HEK293 (cell line): ENCODE measurements around the gene ST8SIA4.

Experiments
- CTCF ChIA-PET: fragments of 350-600 bp; formaldehyde crosslinking; extraction: SDS; loops from one replicate; lab custom pipeline; 2021; ENCODE audit warnings: antibody characterized with exemption; lab: Yijun Ruan, JAX
- POLR2A ChIA-PET: fragments of 300-600 bp; formaldehyde crosslinking; extraction: SDS; loops from one replicate; lab custom pipeline; 2020; ENCODE audit warnings: antibody characterized with exemption, inconsistent platforms; lab: Yijun Ruan, JAX
- H3K27ac ChIP-seq: fragments of 200-500 bp; sonication (Bioruptor generic); 2 replicates; pipeline ENCODE4 v1.5.1; 2014; ENCODE audit warnings: low read depth, low read length, control low read depth, inconsistent platforms; ENCODE audit errors: extremely low read depth
- H3K36me3 ChIP-seq, 2 experiments: fragments of 200-500 bp in 1 of 2; sonication (Bioruptor generic) in 1 of 2; 1 replicate in 1 of 2; 2 replicates in 1 of 2; pipeline ENCODE4 v1.5.1; 2014 to 2017; ENCODE audit warnings: inconsistent platforms in 2 of 2, low read length in 2 of 2; ENCODE audit not compliant: control insufficient read depth in 2 of 2, insufficient read depth in 1 of 2
- H3K4me1 ChIP-seq: fragments of 200-500 bp; sonication (Bioruptor generic); 2 replicates; pipeline ENCODE4 v1.5.1; 2014; ENCODE audit warnings: mild to moderate bottlenecking, low read length, inconsistent platforms; ENCODE audit not compliant: control insufficient read depth, insufficient read depth
- H3K4me3 ChIP-seq: 2 replicates; pipeline ENCODE4 v1.5.1; 2011; ENCODE audit warnings: low read depth, mild to moderate bottlenecking, control low read depth, low read length, moderate library complexity
- H3K9me3 ChIP-seq: fragments of 200-500 bp; sonication (Bioruptor generic); 2 replicates; pipeline ENCODE4 v1.5.1; 2014; ENCODE audit warnings: low read depth, low read length, inconsistent platforms; ENCODE audit not compliant: control insufficient read depth, insufficient read depth
- BCL11B ChIP-seq: fragments of 450-650 bp; formaldehyde crosslinking; IDR thresholded peaks from 2 replicates; pipeline ENCODE4 v1.5.1; 2016; ENCODE audit warnings: low read depth, missing biosample characterization, missing genetic modification characterization
- EGR2 ChIP-seq: fragments of 450-650 bp; formaldehyde crosslinking; IDR thresholded peaks from 2 replicates; pipeline ENCODE4 v1.5.1; 2016; ENCODE audit warnings: low read depth, missing biosample characterization, missing genetic modification characterization
- HOXA7 ChIP-seq: sonication (generic); formaldehyde crosslinking; IDR thresholded peaks from 2 replicates; pipeline ENCODE4 v1.8.1; 2022; ENCODE audit warnings: missing genetic modification reagents, borderline replicate concordance
- HOXC10 ChIP-seq: sonication (generic); formaldehyde crosslinking; IDR thresholded peaks from 2 replicates; pipeline ENCODE4 v1.8.1; 2023; ENCODE audit warnings: mild to moderate bottlenecking, missing genetic modification reagents
- KLF16 ChIP-seq: fragments of 450-650 bp; formaldehyde crosslinking; IDR thresholded peaks from 2 replicates; pipeline ENCODE4 v1.5.1; 2017; ENCODE audit warnings: missing biosample characterization, missing genetic modification characterization
- PATZ1 ChIP-seq: fragments of 450-650 bp; formaldehyde crosslinking; IDR thresholded peaks from 2 replicates; pipeline ENCODE4 v1.5.1; 2016; ENCODE audit warnings: missing biosample characterization, missing genetic modification characterization
- SALL2 ChIP-seq: fragments of 450-650 bp; formaldehyde crosslinking; IDR thresholded peaks from 2 replicates; pipeline ENCODE4 v1.5.0; 2017; ENCODE audit warnings: missing biosample characterization, mild to moderate bottlenecking, missing genetic modification characterization, borderline replicate concordance
- SCRT1 ChIP-seq: fragments of 450-650 bp; formaldehyde crosslinking; IDR thresholded peaks from 2 replicates; pipeline ENCODE4 v1.5.1; 2016; ENCODE audit warnings: missing biosample characterization, missing genetic modification characterization, borderline replicate concordance
- SP7 ChIP-seq: fragments of 450-650 bp; formaldehyde crosslinking; IDR thresholded peaks from 2 replicates; pipeline ENCODE4 v1.5.1; 2016; ENCODE audit warnings: missing biosample characterization, missing genetic modification characterization
- YY1 ChIP-seq: fragments of 450-650 bp; formaldehyde crosslinking; IDR thresholded peaks from 2 replicates; pipeline ENCODE4 v1.5.1; 2018; ENCODE audit warnings: missing biosample characterization, missing genetic modification characterization
- ZNF133 ChIP-seq: fragments of 450-650 bp; formaldehyde crosslinking; IDR thresholded peaks from 2 replicates; pipeline ENCODE4 v1.5.1; 2016; ENCODE audit warnings: missing biosample characterization, missing genetic modification characterization
- ZNF202 ChIP-seq: fragments of 450-650 bp; formaldehyde crosslinking; IDR thresholded peaks from 2 replicates; pipeline ENCODE4 v1.5.1; 2016; ENCODE audit warnings: missing biosample characterization, missing genetic modification characterization, borderline replicate concordance
- ZNF239 ChIP-seq: fragments of 450-650 bp; formaldehyde crosslinking; IDR thresholded peaks from 2 replicates; pipeline ENCODE4 v1.5.1; 2016; ENCODE audit warnings: missing biosample characterization, missing genetic modification characterization
- ZNF423 ChIP-seq: fragments of 450-650 bp; formaldehyde crosslinking; IDR thresholded peaks from 2 replicates; pipeline ENCODE4 v1.5.1; 2016; ENCODE audit warnings: missing biosample characterization, missing genetic modification characterization
- ZNF488 ChIP-seq: fragments of 450-650 bp; formaldehyde crosslinking; IDR thresholded peaks from 2 replicates; pipeline ENCODE4 v1.5.1; 2016; ENCODE audit warnings: missing biosample characterization, missing genetic modification characterization
- ZNF558 ChIP-seq: fragments of 450-650 bp; formaldehyde crosslinking; IDR thresholded peaks from 2 replicates; pipeline ENCODE4 v1.5.1; 2016; ENCODE audit warnings: missing biosample characterization, missing genetic modification characterization
- ZNF843 ChIP-seq: fragments of 450-650 bp; formaldehyde crosslinking; IDR thresholded peaks from 2 replicates; pipeline ENCODE4 v1.5.1; 2016; ENCODE audit warnings: missing biosample characterization, missing genetic modification characterization
- TF ChIP-seq, protein P1 (sequence below): fragments of 450-650 bp; IDR thresholded peaks from 2 replicates; pipeline ENCODE4 v1.5.1; 2018; ENCODE audit warnings: missing biosample characterization, missing genetic modification characterization
- TF ChIP-seq, protein P2 (sequence below): fragments of 450-650 bp; formaldehyde crosslinking; IDR thresholded peaks from 2 replicates; pipeline ENCODE4 v1.5.1; 2016; ENCODE audit warnings: missing biosample characterization, missing genetic modification characterization
- TF ChIP-seq, protein P3 (sequence below): sonication (generic); formaldehyde crosslinking; IDR thresholded peaks from 2 replicates; pipeline ENCODE4 v1.8.1; 2022; ENCODE audit warnings: mild to moderate bottlenecking, moderate library complexity, missing genetic modification reagents
- TF ChIP-seq, protein P4 (sequence below): fragments of 450-650 bp; formaldehyde crosslinking; IDR thresholded peaks from 2 replicates; pipeline ENCODE4 v1.5.1; 2016; ENCODE audit warnings: missing biosample characterization, missing genetic modification characterization, low read depth

The ST8SIA4 gene

DNA sequence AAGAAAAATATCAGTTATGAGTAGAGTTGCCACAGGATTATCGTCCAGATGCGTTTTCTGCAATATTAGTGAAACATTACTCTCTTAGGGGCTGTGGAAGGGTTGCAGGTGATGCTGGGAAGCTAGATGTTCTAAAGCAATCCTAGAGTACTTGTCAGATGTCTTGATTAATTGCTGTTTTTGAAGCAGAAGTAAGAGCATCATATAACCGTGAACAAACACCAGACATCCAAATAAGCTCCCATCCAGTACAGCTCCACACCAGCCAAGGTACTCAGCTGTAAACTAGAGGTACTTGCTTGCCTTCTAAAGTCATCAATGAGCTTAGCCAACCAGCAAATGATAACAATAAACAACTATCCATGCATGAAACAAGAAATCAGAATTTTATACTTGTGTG, 131.1 kb downstream of the ST8SIA4 start (continued):
- TF ChIP-seq ZNF202: no peak
- TF ChIP-seq, all 188 proteins: peak for 0

GRCh38 chr5:100771181-100771580, 131.9 kb downstream of the ST8SIA4 start:
- Histone ChIP-seq H3K36me3 (no peaks in the 10 kb centered on the region), H3K4me3 (no peak overlapping the region), H3K4me1 (no peaks in the 10 kb centered on the region), H3K9me3 (no peaks in the 10 kb centered on the region), H3K27ac (no peak overlapping the region)
- ChIA-PET CTCF (no interaction called here), POLR2A (no interaction called here)
- TF ChIP-seq ZNF133 (tag by site-specific recombination) (no peak), EGR2 (tag by site-specific recombination) (no peak), SP7 (no peak), ZNF843 (tag by site-specific recombination) (no peak), BCL11B (tag by site-specific recombination) (no peak), HOXC10 (CRISPR knock-in tag) (no peak), PATZ1 (tag by site-specific recombination) (no peak)
- TF ChIP-seq, protein P1, sequence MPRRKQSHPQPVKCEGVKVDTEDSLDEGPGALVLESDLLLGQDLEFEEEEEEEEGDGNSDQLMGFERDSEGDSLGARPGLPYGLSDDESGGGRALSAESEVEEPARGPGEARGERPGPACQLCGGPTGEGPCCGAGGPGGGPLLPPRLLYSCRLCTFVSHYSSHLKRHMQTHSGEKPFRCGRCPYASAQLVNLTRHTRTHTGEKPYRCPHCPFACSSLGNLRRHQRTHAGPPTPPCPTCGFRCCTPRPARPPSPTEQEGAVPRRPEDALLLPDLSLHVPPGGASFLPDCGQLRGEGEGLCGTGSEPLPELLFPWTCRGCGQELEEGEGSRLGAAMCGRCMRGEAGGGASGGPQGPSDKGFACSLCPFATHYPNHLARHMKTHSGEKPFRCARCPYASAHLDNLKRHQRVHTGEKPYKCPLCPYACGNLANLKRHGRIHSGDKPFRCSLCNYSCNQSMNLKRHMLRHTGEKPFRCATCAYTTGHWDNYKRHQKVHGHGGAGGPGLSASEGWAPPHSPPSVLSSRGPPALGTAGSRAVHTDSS: no peak

- POLR2A ChIA-PET: no interaction called here
Measured at GRCh38 chr5:100768221-100768620, 134.9 kb downstream of the ST8SIA4 start.

More at GRCh38 chr5:100768221-100768620, 134.9 kb downstream of the ST8SIA4 start:
- TF ChIP-seq ZNF423 (tag by site-specific recombination): no peak
- no peak for TF ChIP-seq KLF16 (tag by site-specific recombination)
- no peak for TF ChIP-seq ZNF488 (tag by site-specific recombination)
- TF ChIP-seq HOXA7: no peak
- no peak for TF ChIP-seq ZNF558
- TF ChIP-seq YY1 (tag by site-specific recombination): no peak
- TF ChIP-seq ZNF239 (tag by site-specific recombination): no peak
- TF ChIP-seq, protein P2, sequence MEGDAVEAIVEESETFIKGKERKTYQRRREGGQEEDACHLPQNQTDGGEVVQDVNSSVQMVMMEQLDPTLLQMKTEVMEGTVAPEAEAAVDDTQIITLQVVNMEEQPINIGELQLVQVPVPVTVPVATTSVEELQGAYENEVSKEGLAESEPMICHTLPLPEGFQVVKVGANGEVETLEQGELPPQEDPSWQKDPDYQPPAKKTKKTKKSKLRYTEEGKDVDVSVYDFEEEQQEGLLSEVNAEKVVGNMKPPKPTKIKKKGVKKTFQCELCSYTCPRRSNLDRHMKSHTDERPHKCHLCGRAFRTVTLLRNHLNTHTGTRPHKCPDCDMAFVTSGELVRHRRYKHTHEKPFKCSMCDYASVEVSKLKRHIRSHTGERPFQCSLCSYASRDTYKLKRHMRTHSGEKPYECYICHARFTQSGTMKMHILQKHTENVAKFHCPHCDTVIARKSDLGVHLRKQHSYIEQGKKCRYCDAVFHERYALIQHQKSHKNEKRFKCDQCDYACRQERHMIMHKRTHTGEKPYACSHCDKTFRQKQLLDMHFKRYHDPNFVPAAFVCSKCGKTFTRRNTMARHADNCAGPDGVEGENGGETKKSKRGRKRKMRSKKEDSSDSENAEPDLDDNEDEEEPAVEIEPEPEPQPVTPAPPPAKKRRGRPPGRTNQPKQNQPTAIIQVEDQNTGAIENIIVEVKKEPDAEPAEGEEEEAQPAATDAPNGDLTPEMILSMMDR (tag by site-specific recombination): no peak
- TF ChIP-seq, protein P3, sequence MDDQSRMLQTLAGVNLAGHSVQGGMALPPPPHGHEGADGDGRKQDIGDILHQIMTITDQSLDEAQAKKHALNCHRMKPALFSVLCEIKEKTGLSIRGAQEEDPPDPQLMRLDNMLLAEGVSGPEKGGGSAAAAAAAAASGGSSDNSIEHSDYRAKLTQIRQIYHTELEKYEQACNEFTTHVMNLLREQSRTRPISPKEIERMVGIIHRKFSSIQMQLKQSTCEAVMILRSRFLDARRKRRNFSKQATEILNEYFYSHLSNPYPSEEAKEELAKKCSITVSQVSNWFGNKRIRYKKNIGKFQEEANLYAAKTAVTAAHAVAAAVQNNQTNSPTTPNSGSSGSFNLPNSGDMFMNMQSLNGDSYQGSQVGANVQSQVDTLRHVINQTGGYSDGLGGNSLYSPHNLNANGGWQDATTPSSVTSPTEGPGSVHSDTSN (CRISPR knock-in tag): no peak
- TF ChIP-seq, protein P4, sequence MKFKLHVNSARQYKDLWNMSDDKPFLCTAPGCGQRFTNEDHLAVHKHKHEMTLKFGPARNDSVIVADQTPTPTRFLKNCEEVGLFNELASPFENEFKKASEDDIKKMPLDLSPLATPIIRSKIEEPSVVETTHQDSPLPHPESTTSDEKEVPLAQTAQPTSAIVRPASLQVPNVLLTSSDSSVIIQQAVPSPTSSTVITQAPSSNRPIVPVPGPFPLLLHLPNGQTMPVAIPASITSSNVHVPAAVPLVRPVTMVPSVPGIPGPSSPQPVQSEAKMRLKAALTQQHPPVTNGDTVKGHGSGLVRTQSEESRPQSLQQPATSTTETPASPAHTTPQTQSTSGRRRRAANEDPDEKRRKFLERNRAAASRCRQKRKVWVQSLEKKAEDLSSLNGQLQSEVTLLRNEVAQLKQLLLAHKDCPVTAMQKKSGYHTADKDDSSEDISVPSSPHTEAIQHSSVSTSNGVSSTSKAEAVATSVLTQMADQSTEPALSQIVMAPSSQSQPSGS (tag by site-specific recombination): no peak
- no peak for TF ChIP-seq SALL2 (tag by site-specific recombination)
- no peak for TF ChIP-seq SCRT1 (tag by site-specific recombination)
- H3K4me1 ChIP-seq: no peaks in the 10 kb centered on the region
- no peaks in the 10 kb centered on the region for H3K9me3 ChIP-seq
- CTCF ChIA-PET: no interaction called here
- H3K36me3 ChIP-seq: no peaks in the 10 kb centered on the region
- no peak overlapping the region for H3K4me3 ChIP-seq
- H3K27ac ChIP-seq: no peak overlapping the region
